Body of pancreas (tissue), 4 donors: ENCODE measurements around the gene CDKL4. TPM values are rescaled to one million over a fixed set of nuclear protein-coding genes. Genes with fewer than 3 reads are reported as not detected.
"Not testable (repeated sequence)": the region's sequence is repeated elsewhere in the genome, so short reads cannot be mapped to it uniquely, and the experiment has no call there.

Source experiments
- ATAC-seq: fragments of 150-250 bp; one replicate; pipeline ENCODE4 v1.9.1; 2016
- DNase-seq, 4 donors: peaks; one replicate each; pipeline ENCODE4 v3.0.0-alpha.2; 2019
- H3K27ac ChIP-seq, 4 donors: fragments of 200-600 bp; sonication (generic); 1 replicate in 3 of 4; 2 replicates in 1 of 4; pipeline versions ENCODE4 v1.5.1 to v1.6.1; 2016 to 2019; ENCODE audit warnings: mild to moderate bottlenecking in 1 of 4, mixed read lengths in 1 of 4, moderate library complexity in 1 of 4
- H3K27me3 ChIP-seq, 2 donors: fragments of 200-600 bp; sonication (generic); one replicate each; pipeline ENCODE4 v1.6.0; 2016; ENCODE audit warnings: mild to moderate bottlenecking in 1 of 2
- H3K36me3 ChIP-seq, 2 donors: fragments of 200-600 bp; sonication (generic); replicated peaks in 1 of 2; 2 replicates each; pipeline ENCODE4 v1.5.1; 2016; ENCODE audit warnings: low read depth in 2 of 2; ENCODE audit not compliant: insufficient read depth in 1 of 2
- H3K4me1 ChIP-seq: fragments of 200-600 bp; sonication (generic); one replicate; pipeline ENCODE4 v1.6.0; 2016
- H3K4me3 ChIP-seq, 2 donors: fragments of 200-600 bp; sonication (generic); 1 replicate in 1 of 2; 2 replicates in 1 of 2; pipeline ENCODE4 v1.5.1; 2016 to 2019
- H3K9me3 ChIP-seq, 3 donors: fragments of 200-600 bp; sonication (generic); 1 replicate in 2 of 3; 2 replicates in 1 of 3; pipeline ENCODE4 v1.5.1; 2016
- POLR2A ChIP-seq, 3 donors: fragments of 450-650 bp; IDR thresholded peaks; one replicate each; pipeline ENCODE4 v1.6.1; 2016; ENCODE audit warnings: antibody characterized with exemption in 3 of 3, mild to moderate bottlenecking in 2 of 3
- WGBS, 2 donors: methylation state at CpG; one replicate each; pipeline ENCODE4 v1.1.5; 2017; 5-methylcytosine and 5-hydroxymethylcytosine counted together
- intact Hi-C: fragments of 100-400 bp; cut with DNase I; formaldehyde crosslinking; loops from one replicate; pipeline ENCODE4 v1.15.1; 2023
- total RNA-seq, 2 donors: library from RNA; depleted of rRNA; stranded (reverse); fragments of >200 nt; gene quantifications; one replicate each; pipeline ENCODE4 v1.1.0, GENCODE V29; 2016
- TF ChIP-seq, protein P1 (sequence below), 7 experiments: fragments of 450-650 bp in 4 of 7; fragments of 200-600 bp in 3 of 7; sonication (generic) in 3 of 7; IDR thresholded peaks; one replicate each; pipeline ENCODE4 v1.5.1; 2016 to 2019; ENCODE audit warnings: antibody characterized with exemption in 7 of 7

Gene CDKL4
- total RNA-seq, 2 donors from 2014 or later: 0.52 to 0.99 TPM

DNA sequence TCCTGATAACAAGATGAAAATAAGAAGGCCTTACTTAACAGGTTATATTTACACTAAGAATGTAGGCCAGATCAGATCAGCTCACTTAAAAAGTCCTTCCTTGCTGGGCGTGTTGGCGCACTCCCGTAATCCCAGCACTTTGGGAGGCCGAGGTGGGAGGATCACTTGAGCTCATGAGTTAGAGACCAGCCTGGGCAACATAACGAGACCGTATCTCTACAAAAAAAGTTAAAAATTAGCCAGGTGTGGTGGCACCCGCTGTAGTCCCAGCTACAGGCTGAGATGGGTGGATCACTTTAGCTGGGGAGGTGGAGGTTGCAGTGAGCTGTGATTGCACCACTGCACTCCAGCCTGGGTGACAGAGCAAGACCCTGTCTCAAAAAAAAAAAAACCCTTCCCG lies 69.7 kb downstream of the CDKL4 start:
- no peak for DNase-seq
- no peak for TF ChIP-seq POLR2A (IDR thresholded peaks at IDR 0.05)
- TF ChIP-seq, protein P1, sequence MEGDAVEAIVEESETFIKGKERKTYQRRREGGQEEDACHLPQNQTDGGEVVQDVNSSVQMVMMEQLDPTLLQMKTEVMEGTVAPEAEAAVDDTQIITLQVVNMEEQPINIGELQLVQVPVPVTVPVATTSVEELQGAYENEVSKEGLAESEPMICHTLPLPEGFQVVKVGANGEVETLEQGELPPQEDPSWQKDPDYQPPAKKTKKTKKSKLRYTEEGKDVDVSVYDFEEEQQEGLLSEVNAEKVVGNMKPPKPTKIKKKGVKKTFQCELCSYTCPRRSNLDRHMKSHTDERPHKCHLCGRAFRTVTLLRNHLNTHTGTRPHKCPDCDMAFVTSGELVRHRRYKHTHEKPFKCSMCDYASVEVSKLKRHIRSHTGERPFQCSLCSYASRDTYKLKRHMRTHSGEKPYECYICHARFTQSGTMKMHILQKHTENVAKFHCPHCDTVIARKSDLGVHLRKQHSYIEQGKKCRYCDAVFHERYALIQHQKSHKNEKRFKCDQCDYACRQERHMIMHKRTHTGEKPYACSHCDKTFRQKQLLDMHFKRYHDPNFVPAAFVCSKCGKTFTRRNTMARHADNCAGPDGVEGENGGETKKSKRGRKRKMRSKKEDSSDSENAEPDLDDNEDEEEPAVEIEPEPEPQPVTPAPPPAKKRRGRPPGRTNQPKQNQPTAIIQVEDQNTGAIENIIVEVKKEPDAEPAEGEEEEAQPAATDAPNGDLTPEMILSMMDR (IDR thresholded peaks at IDR 0.05): no peak
- no peak for ATAC-seq
- H3K27me3 ChIP-seq: no peaks in the 10 kb centered on the region
- intact Hi-C loops: no loop called here
- no peaks in the 10 kb centered on the region for H3K9me3 ChIP-seq
- 77 to 79% methylated on average over 8 of the region's 8 CpGs for WGBS, 2 donors
- H3K4me3 ChIP-seq: no peak overlapping the region
- no peaks in the 10 kb centered on the region for H3K36me3 ChIP-seq
- H3K27ac ChIP-seq: no peak overlapping the region
- H3K4me1 ChIP-seq: no peaks in the 10 kb centered on the region

DNA sequence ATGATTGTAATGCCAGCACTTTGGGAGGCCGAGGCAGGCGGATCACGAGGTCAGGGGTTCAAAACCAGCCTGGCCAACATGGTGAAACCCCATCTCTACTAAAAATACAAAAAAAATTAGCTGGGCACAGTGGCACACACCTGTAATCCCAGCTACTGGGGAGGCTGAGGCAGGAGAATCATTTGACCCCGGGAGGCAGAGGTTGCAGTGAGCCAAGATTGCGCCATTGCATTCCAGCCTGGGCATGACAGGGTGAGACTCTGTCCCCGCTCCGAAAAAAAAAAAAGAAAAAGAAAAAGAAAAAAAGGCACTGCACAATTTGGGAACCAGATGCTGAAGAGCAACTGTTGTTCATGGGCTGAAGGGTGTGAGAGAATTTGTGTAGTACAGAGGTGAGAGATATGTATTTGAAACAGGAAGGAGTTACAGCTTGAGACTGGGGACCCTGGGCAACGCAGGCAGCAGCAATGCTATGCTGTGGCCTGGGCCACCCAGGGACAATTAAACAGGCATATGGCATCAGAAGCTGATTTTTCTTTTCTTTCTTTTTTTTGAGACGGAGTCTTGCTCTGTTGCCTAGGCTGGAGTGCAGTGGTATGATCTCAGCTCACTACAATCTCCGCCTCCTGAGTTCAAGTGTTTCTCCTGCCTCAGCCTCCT lies 71.6 kb downstream of the CDKL4 start:
- H3K27ac ChIP-seq, DNase-seq, H3K4me3 ChIP-seq, H3K27me3 ChIP-seq, ATAC-seq, H3K36me3 ChIP-seq, intact Hi-C loops, H3K9me3 ChIP-seq, H3K4me1 ChIP-seq: not testable (repeated sequence)
- WGBS, 2 donors: 85 to 89% methylated on average over 10 of the region's 10 CpGs

DNA sequence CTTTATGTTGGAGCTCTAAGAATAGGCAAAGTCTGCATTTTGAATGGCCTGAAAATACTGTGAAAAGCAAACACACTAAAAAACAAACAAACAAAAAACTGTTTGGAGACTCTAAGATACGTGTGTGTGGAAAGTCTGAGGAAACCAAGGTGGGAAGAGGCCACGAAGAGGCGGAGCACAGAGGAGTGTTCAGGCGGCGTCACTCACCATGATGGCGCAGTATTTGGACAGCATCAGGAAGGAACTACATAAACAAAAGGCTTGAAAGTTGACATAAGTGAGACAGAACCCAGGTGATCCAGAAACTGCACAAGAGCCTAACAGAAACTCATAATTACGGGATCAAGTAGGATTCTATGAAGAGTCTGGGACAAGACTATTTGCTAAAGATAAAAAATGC lies 72.1 kb downstream of the CDKL4 start:
- no peak for ATAC-seq
- Histone ChIP-seq H3K36me3 (no peaks in the 10 kb centered on the region), H3K9me3 (no peaks in the 10 kb centered on the region), H3K27ac (no peak overlapping the region), H3K4me3 (no peak overlapping the region), H3K27me3 (no peaks in the 10 kb centered on the region), H3K4me1 (no peaks in the 10 kb centered on the region)
- WGBS, 2 donors: 85 to 87% methylated on average over 7 of the region's 7 CpGs
- intact Hi-C loops: no loop called here
- TF ChIP-seq, protein P1 (IDR thresholded peaks at IDR 0.05): no peak
- no peak for TF ChIP-seq POLR2A (IDR thresholded peaks at IDR 0.05)
- DNase-seq: no peak

DNA sequence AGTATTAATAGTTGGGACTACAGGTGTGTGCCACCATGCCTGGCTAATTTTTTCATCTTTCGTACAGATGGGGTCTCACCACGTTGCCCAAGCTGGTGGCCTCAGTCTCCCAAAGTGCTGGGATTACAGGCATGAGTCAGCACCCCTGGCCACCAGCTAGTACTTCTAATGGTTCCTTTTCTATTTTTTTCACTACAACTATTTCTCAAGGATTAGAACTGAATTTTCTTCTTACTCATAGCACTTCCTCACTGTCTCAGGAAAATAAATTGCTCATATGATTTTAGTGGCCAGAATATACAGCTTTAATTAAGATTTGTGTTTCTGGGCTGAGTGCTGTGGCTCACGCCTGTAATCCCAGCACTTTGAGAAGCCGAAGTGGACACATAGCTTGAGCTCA lies 79.7 kb downstream of the CDKL4 start:
- DNase-seq: no peak
- 51 to 71% methylated on average over 2 to 4 of the region's 4 CpGs for WGBS, 2 donors

DNA sequence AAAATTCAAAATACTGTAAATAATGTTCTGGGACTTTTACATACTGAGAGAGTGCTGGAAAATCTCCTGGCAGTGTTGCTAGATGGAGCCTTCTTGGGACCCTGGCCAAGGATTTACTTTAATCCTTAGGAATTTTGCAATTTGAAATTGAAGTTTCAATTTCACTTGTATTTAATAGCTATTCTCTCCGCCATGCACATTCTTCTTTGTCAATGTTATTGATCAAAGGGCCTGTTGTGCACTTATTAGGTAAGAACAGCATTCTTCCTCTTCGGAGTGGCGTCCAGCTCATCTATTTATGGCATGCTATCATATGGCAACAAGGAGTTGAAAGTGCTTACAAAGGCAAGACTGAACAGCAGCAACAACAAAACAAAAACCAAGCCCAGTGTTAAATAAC lies 82.8 kb downstream of the CDKL4 start:
- TF ChIP-seq, protein P1 (IDR thresholded peaks at IDR 0.05): no peak
- TF ChIP-seq POLR2A (IDR thresholded peaks at IDR 0.05): no peak
- ATAC-seq (no peak), DNase-seq (no peak)
- intact Hi-C loops: no loop called here
- H3K4me3 ChIP-seq: no peak overlapping the region
- no peaks in the 10 kb centered on the region for H3K9me3 ChIP-seq
- H3K27ac ChIP-seq: no peak overlapping the region
- no peaks in the 10 kb centered on the region for H3K36me3 ChIP-seq
- WGBS, 2 donors: 79 to 80% methylated on average over 3 of the region's 3 CpGs
- no peaks in the 10 kb centered on the region for H3K27me3 ChIP-seq
- H3K4me1 ChIP-seq: no peaks in the 10 kb centered on the region

More for the DNA sequence above, 79.7 kb downstream of the CDKL4 start:
- H3K4me3 ChIP-seq: no peak overlapping the region
- H3K4me1 ChIP-seq: no peaks in the 10 kb centered on the region
- no peak for TF ChIP-seq POLR2A (IDR thresholded peaks at IDR 0.05)
- TF ChIP-seq, protein P1 (IDR thresholded peaks at IDR 0.05): no peak
- H3K27me3 ChIP-seq: no peaks in the 10 kb centered on the region
- intact Hi-C loops: no loop called here
- H3K9me3 ChIP-seq: no peaks in the 10 kb centered on the region
- no peak for ATAC-seq
- no peaks in the 10 kb centered on the region for H3K36me3 ChIP-seq
- H3K27ac ChIP-seq: no peak overlapping the region
